CD4-positive, alpha-beta T cell treated with Interleukin-17A for 4 hours (primary cell): Measurements from ENCODE around the gene ZNF680.
"Not testable (repeated sequence)": the region's sequence is repeated elsewhere in the genome, so short reads cannot be mapped to it uniquely, and the experiment has no call there.

ENCODE experiments used
- DNase-seq: peaks from one replicate; pipeline ENCODE4 v3.0.0-alpha.2; 2020; ENCODE audit warnings: mixed read lengths

ZNF680 gene

GRCh38 chr7:64562626-64563278, at the start of gene ZNF680:
Gene ZNF680, minus strand, starts transcription at chr7:64563071. Its CDS starts 117 bp downstream, at chr7:64562954.
- DNase-seq = peak; percentile 86

DNA sequence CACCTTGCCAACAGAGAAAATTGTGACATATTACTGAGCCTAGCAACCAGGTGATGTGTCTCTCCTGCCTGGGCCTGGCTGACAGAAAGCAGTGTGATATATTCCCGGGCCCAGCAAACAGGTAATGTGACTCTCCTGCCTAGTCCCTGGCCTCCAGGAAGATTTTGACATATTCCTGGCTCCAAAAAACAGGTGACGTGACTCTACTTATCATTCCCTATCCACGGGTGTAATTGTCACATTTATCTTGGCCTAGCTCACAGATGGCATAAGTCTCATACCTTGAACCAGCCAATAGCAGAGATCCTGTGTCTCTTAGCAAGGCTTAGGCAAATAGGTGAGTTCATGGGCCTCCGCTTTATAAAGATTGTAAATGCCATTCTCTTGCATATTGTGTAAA, 49.6 kb upstream of the ZNF680 start:
- no peak for DNase-seq

- DNase-seq = no peak
Measured at GRCh38 chr7:64611717-64612116, 48.8 kb upstream of the ZNF680 start.

DNA sequence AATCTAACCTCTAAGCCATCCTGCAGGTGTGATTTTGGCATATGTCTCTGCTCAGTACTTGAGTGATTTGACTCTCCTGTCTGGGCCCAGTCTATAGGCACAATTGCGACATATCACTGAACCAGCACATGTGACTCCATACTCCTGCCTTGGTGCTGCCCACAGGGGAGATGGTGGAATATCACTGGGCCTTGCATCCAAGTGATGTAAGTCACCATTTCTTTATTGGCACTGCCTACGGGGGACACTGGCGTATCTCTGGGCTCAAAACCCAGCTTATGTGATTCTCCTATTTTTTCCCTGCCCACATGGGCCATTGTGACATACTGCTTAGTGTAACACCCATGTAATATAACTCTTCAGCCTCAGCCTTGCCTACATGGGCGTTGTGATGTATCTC, 48.1 kb upstream of the ZNF680 start:
- DNase-seq = no peak

- no peak for DNase-seq
Measured at GRCh38 chr7:64608116-64608910, 45.4 kb upstream of the ZNF680 start.

- DNase-seq = no peak
Measured at GRCh38 chr7:64606385-64606784, 43.5 kb upstream of the ZNF680 start.

DNA sequence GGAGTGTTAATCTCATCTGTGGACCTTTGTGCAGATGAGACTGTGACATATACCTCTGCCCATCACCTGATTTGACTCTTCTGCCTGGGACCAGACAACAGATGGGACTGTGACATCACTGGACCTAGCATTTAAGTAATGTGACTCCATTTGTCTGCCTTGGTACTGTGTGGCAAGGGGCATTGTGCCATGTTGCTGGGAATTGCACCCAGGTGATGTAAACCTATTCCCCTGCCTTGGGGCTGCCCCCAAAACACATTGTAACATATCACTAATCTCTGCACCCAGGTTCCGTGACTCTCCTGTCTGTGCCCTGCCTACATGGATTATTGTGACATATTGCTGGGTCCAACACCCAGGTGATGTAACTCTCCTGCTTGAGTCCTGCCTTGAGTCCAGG, 40.4 kb upstream of the ZNF680 start:
- DNase-seq = no peak

DNA sequence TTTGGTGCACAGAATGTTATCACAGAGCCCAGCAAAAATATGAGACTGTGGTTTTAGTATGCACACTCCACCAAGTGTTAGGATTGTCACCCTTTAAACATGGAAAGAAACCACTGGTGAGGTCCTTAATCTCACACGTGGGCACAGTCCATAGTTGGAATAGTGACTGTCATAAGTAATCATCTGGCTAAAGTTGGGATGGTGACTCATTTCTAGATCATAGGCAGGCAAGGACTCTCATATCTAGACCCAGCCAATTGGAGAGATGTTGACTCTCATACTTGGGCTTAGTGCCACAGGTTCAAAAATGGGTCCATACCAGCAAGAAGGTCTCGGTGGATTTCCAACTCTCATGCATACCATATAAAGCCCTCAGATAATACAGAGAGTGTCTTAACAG, 39.6 kb upstream of the ZNF680 start:
- no peak for DNase-seq

GRCh38 chr7:64602086-64602485, 39.2 kb upstream of the ZNF680 start:
- no peak for DNase-seq

DNA sequence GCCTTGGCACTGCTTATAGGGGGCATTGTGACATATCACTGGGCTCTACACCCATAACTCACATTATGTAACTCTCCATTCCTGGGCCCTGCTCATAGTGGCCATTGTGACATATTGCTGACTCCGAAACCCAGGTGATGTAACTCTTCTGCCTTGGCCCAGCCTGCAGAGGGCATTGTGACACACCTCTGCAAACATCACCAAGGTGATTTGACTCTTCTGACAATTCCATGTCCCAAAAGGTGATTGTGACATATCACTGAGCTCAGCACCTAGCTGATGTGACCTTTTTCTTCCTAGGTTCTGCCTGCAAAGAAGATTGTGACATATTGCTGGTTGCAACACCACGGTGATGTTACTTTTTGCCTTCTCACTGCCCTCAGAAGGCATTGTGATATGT, 36.5 kb upstream of the ZNF680 start:
- DNase-seq = no peak

- DNase-seq = no peak
Measured at GRCh38 chr7:64590971-64591370, 28.1 kb upstream of the ZNF680 start.

- no peak for DNase-seq
Measured at GRCh38 chr7:64581926-64582894, 19.3 kb upstream of the ZNF680 start.

DNA sequence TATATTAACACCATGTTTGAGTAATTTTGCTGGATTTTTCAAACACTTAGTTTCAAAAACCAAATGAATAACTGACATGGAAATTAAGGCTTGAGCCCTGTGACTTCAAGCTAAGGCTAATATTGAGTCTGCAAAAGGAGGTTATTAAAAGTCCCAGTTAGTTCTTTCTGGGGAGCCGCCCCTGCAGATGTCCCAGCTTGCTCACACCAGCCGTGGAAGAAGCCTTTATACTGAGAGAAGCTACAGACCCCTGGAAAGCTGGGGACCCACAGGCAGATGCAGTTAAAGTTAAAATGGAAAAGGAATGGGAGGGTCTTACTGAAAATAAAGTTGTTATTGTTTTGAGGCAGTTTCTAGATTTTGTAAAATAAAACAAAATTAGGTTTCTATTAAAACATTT, 18.5 kb upstream of the ZNF680 start:
- no peak for DNase-seq

DNA sequence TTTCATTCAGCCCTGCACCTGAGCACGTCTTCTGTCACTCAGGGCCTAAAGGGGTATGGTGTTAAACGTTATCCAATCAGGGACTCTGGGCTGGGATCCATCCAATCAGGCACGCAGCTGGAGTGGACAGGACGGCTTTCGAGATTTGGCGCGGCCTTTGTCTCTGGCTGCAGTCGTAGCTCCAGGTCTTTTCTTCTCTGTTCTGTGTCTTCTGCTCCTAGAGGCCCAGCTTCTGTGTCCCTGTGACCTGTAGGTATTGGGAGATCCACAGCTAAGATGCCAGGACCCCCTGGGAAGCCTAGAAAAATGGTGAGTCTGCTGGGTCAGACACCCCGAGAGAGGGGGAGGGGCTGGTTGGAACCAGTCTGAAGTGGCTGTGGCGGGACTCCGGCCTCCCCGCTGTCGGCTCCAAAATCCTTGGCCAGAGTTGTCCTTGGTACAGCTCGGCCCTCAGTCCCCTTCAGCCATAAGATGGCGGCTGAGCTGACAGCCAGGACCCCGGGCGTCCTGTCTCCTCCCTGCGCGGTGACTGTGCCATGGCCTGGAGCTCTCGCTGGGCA, 11.7 kb upstream of the ZNF680 start:
- DNase-seq = no peak

DNA sequence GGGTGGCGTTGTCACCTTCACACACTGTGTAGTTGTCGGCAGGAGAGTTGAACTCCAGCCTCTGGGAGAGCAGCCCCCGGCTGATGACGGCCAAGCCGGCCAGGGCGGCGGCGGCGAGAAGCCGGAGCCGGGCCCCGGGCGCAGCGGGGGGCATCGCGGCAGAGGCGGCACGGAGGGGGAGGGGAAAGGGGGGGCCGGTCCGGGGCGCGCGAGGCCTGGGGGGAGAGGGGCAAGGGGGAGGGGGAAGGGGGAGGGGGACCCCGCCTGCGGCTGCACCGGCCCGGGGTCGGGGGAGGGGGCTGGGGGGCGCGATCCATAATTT, 7.4 kb upstream of the ZNF680 start:
- not testable (repeated sequence) for DNase-seq

DNA sequence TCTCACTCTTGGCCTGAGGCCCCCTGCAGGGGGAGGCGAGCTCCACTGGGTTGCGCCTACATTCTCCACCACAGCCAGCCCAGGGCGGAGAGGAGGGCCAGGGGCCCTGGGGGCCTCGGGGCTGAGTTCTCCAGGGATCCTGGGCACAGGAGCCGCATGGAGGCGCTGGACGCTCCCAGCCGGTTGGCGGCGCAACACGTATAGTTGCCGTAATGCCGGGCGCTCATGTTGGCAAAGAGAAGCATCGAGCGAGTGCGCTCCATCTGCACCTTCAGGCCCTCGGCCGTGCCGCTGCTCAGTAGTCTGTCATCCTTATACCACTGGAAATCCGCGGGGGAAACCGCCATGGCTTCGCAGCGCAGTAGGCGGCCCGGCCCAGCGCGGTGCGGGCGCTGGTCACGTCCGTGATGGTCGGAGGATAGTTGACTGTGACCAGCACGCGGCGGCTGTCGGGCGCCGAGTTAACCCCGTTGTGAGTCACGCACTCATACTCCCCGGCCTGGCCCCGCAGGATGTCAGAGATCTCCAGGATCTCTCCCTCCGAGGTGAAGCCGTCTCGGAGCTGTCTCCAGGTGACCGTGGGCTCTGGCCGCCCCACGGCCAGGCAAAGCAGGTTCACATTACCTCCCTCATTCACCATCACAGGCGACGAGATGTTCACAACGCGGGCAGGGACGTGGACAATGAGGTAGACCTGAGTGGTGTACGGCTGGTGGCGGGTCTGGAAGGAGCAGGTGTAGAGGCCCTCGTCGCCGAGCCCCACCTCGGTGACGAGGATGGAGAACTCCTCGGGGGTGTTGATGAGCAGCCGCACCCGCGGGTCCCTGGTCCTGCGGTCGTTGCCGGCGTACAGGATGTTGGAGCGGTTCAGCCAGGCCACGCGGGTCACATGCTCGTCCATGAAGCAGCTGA, 6.8 kb upstream of the ZNF680 start:
- DNase-seq = peak; percentile 55

DNA sequence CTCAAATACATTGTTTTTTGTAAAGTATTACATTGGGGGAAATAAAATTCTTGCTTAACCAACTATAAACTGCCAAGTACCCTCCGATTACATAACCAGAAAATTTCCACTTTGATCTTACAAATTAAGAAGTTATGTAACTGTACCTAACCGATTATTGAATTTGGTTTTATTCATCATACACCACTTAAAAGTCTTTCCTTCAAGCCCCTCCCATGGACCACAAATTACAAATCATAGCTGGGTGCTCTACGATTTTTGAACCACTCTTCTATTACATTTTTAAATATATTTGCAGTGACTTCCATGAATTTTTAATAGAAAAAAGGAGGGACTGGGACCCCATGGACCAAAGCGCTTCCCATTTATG, 630 bp downstream of the ZNF680 start:
- no peak for DNase-seq

DNA sequence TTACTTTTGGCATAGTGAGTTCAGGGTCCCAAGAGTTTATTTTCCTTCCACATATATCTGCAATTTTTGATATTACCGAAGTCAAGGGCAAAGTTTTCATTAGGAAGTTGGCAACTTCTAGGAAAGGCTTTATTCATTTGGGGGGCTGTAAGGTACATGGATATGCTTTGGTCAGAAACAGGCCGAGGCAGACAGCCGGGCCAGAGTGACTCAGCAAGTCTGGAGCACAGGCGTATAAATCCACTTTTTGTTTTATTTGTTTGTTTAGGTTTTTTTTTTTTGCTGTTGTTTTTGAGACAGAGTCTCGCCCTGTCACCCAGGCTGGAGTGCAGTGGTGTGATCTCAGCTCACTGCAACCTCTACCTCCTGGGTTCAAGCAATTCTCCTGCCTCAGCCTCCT, 3.7 kb downstream of the ZNF680 start:
- no peak for DNase-seq

- DNase-seq = no peak
Measured at GRCh38 chr7:64558781-64559180, 4.1 kb downstream of the ZNF680 start.

GRCh38 chr7:64558323-64558705, 4.6 kb downstream of the ZNF680 start:
- no peak for DNase-seq

DNA sequence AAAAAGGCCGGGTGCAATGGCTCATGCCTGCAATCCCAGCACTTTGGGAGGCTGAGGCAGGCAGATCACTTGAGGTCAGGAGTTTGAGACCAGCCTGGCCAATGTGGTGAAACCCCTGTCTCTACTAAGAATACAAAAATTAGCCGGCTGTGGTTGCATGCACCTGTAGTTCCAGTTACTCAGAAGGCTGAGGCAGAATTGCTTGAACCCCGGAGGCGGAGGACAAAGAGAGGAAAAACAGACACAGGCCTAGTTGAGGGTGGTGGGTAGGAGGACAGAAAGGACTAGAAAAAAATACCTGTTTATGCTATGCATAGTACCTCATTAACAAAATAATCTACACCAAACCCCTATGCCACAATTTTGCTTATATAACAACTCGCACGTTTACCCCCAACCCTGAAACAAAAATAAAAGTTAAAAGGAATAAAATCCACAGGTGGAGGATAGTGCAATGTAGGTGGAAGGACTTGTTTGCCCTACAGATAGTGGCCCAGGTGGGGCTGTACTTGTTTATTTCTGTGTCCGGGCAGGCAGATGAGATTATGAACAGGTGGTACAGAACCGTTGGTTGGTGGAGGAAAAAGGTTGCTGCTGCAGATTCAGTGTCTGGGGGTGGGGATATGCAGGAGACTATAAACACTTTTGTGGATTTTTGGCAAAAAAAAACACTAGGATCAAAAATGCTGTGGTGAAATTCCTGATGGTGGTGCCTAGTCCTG, 5.1 kb downstream of the ZNF680 start:
- DNase-seq = no peak

- DNase-seq = no peak
Measured at GRCh38 chr7:64555046-64555445, 7.8 kb downstream of the ZNF680 start.
